PC-9 (cell line): ENCODE data around the gene PABPN1. TPM values are rescaled to one million over a fixed set of nuclear protein-coding genes. Genes with fewer than 3 reads are reported as not detected.

Experiments used
- BruUV-seq: library from RNA; stranded (reverse); fragments of 400-500 nt; replicated peaks from 2 replicates; lab custom pipeline; 2021; lab: Mats Ljungman, UMichigan
- CTCF ChIA-PET: fragments of 300-600 bp; sonication (Branson Sonifier 250); formaldehyde crosslinking; loops from one replicate; lab custom pipeline; 2022; ENCODE audit warnings: antibody characterized with exemption; lab: Charles Lee
- POLR2A ChIA-PET: fragments of 300-600 bp; sonication (Branson Sonifier 250); formaldehyde crosslinking; loops from one replicate; lab custom pipeline; 2022; ENCODE audit warnings: antibody characterized with exemption; ENCODE audit not compliant: unreplicated experiment; lab: Charles Lee
- DNase-seq, 2 experiments: peaks; one replicate each; pipeline versions ENCODE4 v3.0.0 to v3.0.0-alpha.2; 2015 to 2022; ENCODE audit warnings: mixed read lengths in 1 of 2
- H2AFZ ChIP-seq: fragments of 200-600 bp; sonication (generic); 2 replicates; pipeline ENCODE4 v1.8.1; 2017; ENCODE audit warnings: antibody characterized with exemption
- H3F3A ChIP-seq: fragments of 200-600 bp; sonication (generic); 2 replicates; pipeline ENCODE4 v1.8.1; 2017; ENCODE audit warnings: antibody characterized with exemption, mild to moderate bottlenecking, low read depth; ENCODE audit not compliant: insufficient read depth
- H3K27ac ChIP-seq: fragments of 200-600 bp; sonication (generic); 2 replicates; pipeline ENCODE4 v1.6.1; 2016; ENCODE audit warnings: mixed run types
- H3K27me3 ChIP-seq: fragments of 200-600 bp; sonication (generic); 2 replicates; pipeline ENCODE4 v1.6.1; 2016; ENCODE audit warnings: low read depth, mixed run types; ENCODE audit not compliant: insufficient read depth
- H3K36me3 ChIP-seq: fragments of 200-600 bp; sonication (generic); 2 replicates; pipeline ENCODE4 v1.6.1; 2016; ENCODE audit warnings: low read depth, mixed run types
- H3K4me1 ChIP-seq: fragments of 200-600 bp; sonication (generic); replicated peaks from 2 replicates; pipeline ENCODE4 v1.6.1; 2016; ENCODE audit warnings: mixed run types; ENCODE audit not compliant: insufficient read depth
- H3K4me2 ChIP-seq: fragments of 200-600 bp; sonication (generic); 2 replicates; pipeline ENCODE4 v1.6.1; 2017; ENCODE audit warnings: mixed run types
- H3K4me3 ChIP-seq: fragments of 200-600 bp; sonication (generic); 2 replicates; pipeline ENCODE4 v1.6.1; 2016; ENCODE audit warnings: mixed run types
- H3K79me2 ChIP-seq: fragments of 200-600 bp; sonication (generic); 2 replicates; pipeline ENCODE4 v1.6.1; 2017; ENCODE audit warnings: low read depth, mixed run types
- H3K9me2 ChIP-seq: fragments of 200-600 bp; sonication (generic); 2 replicates; pipeline ENCODE4 v1.8.1; 2017; ENCODE audit warnings: mild to moderate bottlenecking; ENCODE audit not compliant: insufficient read depth
- H3K9me3 ChIP-seq: fragments of 200-600 bp; sonication (generic); 2 replicates; pipeline ENCODE4 v1.8.1; 2016; ENCODE audit warnings: low read depth; ENCODE audit not compliant: insufficient read depth
- H4K20me1 ChIP-seq: fragments of 200-600 bp; sonication (generic); 2 replicates; pipeline ENCODE4 v1.8.1; 2017; ENCODE audit not compliant: insufficient read depth
- CTCF ChIP-seq: fragments of 200-600 bp; sonication (generic); conservative IDR thresholded peaks from 2 replicates; pipeline ENCODE4 v1.6.1; 2017; ENCODE audit warnings: mixed run types, antibody characterized with exemption, mild to moderate bottlenecking, moderate library complexity
- EZH2 ChIP-seq: fragments of 200-600 bp; sonication (generic); IDR thresholded peaks from 2 replicates; pipeline ENCODE4 v1.8.0; 2017; ENCODE audit warnings: antibody characterized with exemption, low read depth
- intact Hi-C: fragments of 100-400 bp; cut with micrococcal nuclease; formaldehyde crosslinking; loops from one replicate; pipeline ENCODE4 v1.10.0; 2022; ENCODE audit not compliant: unreplicated experiment
- total RNA-seq: library from RNA; stranded (reverse); gene quantifications from 2 replicates; pipeline ENCODE4 v1.2.3, GENCODE V29; 2021

PABPN1 gene
- total RNA-seq, 1 experiment from 2014 or later, result 142 TPM

DNA sequence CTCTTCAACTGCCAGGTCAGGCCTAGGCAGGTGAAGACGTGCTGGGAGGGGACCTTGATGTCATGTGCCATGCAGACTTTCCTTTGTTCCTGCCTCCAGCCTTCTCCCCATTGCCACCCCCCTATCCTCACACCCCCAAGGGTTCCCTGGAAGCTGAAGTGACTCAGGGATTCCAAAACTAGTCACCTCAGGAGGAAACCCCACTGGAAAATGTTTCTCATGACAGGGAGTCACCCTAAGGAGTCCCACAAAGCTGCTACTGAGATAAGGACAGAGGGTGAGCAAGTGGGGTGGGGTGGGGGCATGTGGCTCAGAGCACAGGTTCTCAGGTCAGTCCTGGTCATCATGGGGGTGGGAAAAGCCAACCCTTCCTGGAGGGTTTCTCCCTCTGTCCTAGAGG lies 49.0 kb downstream of the PABPN1 start:
- H3K27me3 ChIP-seq, result peaks cover 33% of the 10 kb centered on the region
- intact Hi-C loops, result no loop called here
- ChIA-PET CTCF (no interaction called here), POLR2A (interaction anchor here (0.6 kb wide), 1 partner anchor 13 kb away, joined by 7 read pairs; no protein-coding TSS in a partner anchor)
- H3F3A ChIP-seq, result no peaks in the 10 kb centered on the region
- no peak overlapping the region for H3K4me3 ChIP-seq
- DNase-seq, result no peak
- no TSS peak for BruUV-seq
- H3K4me2 ChIP-seq, result no peak overlapping the region
- H4K20me1 ChIP-seq, result no peaks in the 10 kb centered on the region
- H3K9me3 ChIP-seq, result no peaks in the 10 kb centered on the region
- no peak overlapping the region for H3K27ac ChIP-seq
- TF ChIP-seq CTCF (no peak), EZH2 (no peak)
- H2AFZ ChIP-seq, result no peak overlapping the region
- H3K9me2 ChIP-seq, result no peaks in the 10 kb centered on the region
- H3K79me2 ChIP-seq, result no peaks in the 10 kb centered on the region
- H3K4me1 ChIP-seq, result no peaks in the 10 kb centered on the region
- no peaks in the 10 kb centered on the region for H3K36me3 ChIP-seq

DNA sequence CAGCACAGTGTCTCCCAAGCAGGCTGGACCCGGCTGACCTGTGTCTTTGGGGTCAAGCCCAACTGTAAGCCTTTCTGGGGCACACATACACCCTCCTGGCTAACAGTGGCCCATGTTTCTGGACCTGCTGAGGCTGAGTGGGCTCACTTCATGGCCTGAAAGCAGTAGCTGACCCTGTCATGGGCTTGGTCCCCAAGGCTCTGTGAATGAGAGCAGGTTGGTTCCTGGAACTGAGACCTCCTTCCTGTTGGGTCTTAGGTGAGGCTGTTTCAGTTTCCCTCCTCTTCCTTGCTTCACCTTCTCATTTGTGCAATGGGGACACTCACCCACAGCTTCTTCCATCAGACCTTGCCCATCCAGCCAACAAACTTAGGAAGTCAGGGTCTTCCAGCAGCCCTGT lies 50.6 kb downstream of the PABPN1 start:
- no peaks in the 10 kb centered on the region for H3K4me1 ChIP-seq
- ChIA-PET CTCF (no interaction called here), POLR2A (no interaction called here)
- no peak for TF ChIP-seq CTCF
- TF ChIP-seq EZH2, result no peak
- no peak for DNase-seq
- no peaks in the 10 kb centered on the region for H3K9me2 ChIP-seq
- no TSS peak for BruUV-seq
- no peak overlapping the region for H3K27ac ChIP-seq
- no peak overlapping the region for H2AFZ ChIP-seq
- H3F3A ChIP-seq, result no peaks in the 10 kb centered on the region
- H3K27me3 ChIP-seq, result peaks cover 45% of the 10 kb centered on the region
- no peak overlapping the region for H3K4me3 ChIP-seq
- intact Hi-C loops, result no loop called here
- no peaks in the 10 kb centered on the region for H3K79me2 ChIP-seq
- H3K4me2 ChIP-seq, result no peak overlapping the region
- no peaks in the 10 kb centered on the region for H4K20me1 ChIP-seq
- no peaks in the 10 kb centered on the region for H3K9me3 ChIP-seq
- H3K36me3 ChIP-seq, result no peaks in the 10 kb centered on the region

DNA sequence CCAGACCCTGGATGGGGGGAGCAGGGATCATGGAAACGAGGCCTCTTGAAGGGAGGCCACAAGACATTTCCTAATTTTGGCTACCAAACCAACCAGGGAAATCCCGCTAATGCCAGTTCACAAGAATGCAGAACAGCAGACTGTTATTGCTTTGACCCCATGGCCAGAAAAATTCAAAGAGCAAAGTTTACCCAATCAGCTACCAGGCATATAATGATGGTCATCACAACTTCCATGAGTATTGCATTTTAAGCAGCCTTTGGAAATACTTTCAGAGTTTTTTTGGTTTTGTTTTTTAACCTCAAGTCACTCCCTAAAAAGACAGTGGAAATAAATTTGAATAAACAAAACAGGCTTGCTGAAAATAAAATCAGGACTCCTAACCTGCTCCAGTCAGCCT lies 51.3 kb downstream of the PABPN1 start, which contains the start of gene IL25:
Gene IL25 (plus strand): TSS at position 301 of the 400 bp plus-strand sequence.
- TF ChIP-seq CTCF, result no peak
- no peak for TF ChIP-seq EZH2
- BruUV-seq, result no TSS peak
- Histone ChIP-seq H3K79me2 (no peaks in the 10 kb centered on the region), H3K4me1 (no peaks in the 10 kb centered on the region), H3K4me3 (no peak within 1 kb of the TSS), H3K9me3 (no peaks in the 10 kb centered on the region), H3K4me2 (no peak within 1 kb of the TSS), H3K27me3 (peaks cover 47% of the 10 kb centered on the region), H3K9me2 (no peaks in the 10 kb centered on the region), H2AFZ (no peak within 1 kb of the TSS), H3F3A (no peaks in the 10 kb centered on the region), H3K36me3 (no peaks in the 10 kb centered on the region), H3K27ac (no peak within 1 kb of the TSS), H4K20me1 (no peaks in the 10 kb centered on the region)
- ChIA-PET POLR2A (no interaction called here), CTCF (no interaction called here)
- intact Hi-C loops, result no loop called here
- no peak for DNase-seq
